ENCODE results near the gene IFT20. TPM values are rescaled to one million over a fixed set of nuclear protein-coding genes. Genes with fewer than 3 reads are reported as not detected.

The IFT20 gene
- total RNA-seq, 1 experiment from 2014 or later, result 25.4 TPM

DNA sequence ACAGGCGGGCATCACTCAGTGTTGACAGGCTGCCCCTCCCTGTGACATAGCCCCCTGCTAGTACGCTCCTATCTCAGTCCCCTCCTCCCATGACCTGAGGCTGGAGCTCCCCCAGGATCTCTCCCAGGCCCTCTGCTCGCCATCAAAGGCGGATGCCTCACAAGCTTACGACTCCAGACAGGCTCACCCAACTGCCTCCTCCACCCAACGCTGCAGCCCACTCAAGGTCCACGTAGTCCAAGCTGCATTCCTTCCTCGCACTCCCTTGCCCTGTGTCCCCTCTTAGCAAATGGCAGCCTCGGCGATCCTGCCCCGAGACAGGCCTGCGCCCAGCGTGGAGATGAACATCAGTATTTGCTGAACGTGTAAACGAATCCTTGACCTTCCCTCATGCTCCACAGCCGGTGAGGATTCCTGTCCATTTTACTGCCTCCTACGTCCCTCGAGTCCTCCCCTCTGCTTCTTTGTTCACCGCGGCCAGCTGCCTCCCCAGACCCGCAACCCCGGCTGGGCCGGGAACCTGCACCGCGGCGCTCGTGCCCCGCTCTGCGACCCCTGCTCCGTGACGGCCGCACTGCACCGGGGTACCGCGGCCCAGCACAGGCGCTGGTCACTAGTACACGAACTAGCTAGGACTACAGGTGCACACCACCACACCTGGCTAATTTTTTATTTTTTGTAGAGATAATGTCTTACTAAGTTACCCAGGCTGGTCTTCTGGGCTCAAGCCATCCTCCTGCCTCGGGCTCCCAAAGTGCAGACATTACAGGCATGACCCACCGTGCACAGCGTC, 17.1 kb downstream of the IFT20 start:
- intact Hi-C loops (cut with micrococcal nuclease; ENCODE audit: unreplicated experiment), result no loop called here
- Histone ChIP-seq H3K9me3 (ENCODE audit: control insufficient read depth, insufficient read depth, low read depth, low read length) (no peaks in the 10 kb centered on the region), H3K4me1 (ENCODE audit: control insufficient read depth, insufficient read depth, low read length) (peaks cover 23% of the 10 kb centered on the region), H3K27me3 (ENCODE audit: control insufficient read depth, insufficient read depth, low read length) (no peaks in the 10 kb centered on the region), H3K27ac (ENCODE audit: low read length) (peak overlapping the region; percentile 82), H3K4me3 (ENCODE audit: low read depth in 2 of 2, low read length in 2 of 2) (peak overlapping the region; percentile 79 to 95), H3K36me3 (ENCODE audit: control insufficient read depth, insufficient read depth, low read length) (no peaks in the 10 kb centered on the region)
- CTCF ChIA-PET, result no interaction called here
- in situ Hi-C loops (cut with HindIII; ENCODE audit: low pct_unique_long_range_greater_than_20kb, low sequenced_read_pairs), result no loop called here
- TF ChIP-seq, protein P1, sequence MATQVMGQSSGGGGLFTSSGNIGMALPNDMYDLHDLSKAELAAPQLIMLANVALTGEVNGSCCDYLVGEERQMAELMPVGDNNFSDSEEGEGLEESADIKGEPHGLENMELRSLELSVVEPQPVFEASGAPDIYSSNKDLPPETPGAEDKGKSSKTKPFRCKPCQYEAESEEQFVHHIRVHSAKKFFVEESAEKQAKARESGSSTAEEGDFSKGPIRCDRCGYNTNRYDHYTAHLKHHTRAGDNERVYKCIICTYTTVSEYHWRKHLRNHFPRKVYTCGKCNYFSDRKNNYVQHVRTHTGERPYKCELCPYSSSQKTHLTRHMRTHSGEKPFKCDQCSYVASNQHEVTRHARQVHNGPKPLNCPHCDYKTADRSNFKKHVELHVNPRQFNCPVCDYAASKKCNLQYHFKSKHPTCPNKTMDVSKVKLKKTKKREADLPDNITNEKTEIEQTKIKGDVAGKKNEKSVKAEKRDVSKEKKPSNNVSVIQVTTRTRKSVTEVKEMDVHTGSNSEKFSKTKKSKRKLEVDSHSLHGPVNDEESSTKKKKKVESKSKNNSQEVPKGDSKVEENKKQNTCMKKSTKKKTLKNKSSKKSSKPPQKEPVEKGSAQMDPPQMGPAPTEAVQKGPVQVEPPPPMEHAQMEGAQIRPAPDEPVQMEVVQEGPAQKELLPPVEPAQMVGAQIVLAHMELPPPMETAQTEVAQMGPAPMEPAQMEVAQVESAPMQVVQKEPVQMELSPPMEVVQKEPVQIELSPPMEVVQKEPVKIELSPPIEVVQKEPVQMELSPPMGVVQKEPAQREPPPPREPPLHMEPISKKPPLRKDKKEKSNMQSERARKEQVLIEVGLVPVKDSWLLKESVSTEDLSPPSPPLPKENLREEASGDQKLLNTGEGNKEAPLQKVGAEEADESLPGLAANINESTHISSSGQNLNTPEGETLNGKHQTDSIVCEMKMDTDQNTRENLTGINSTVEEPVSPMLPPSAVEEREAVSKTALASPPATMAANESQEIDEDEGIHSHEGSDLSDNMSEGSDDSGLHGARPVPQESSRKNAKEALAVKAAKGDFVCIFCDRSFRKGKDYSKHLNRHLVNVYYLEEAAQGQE (IDR thresholded peaks at IDR 0.05; ENCODE audit: insufficient read depth in 1 of 2, low read depth in 2 of 2, low read length in 1 of 2), result no peak
- TF ChIP-seq, protein P2, sequence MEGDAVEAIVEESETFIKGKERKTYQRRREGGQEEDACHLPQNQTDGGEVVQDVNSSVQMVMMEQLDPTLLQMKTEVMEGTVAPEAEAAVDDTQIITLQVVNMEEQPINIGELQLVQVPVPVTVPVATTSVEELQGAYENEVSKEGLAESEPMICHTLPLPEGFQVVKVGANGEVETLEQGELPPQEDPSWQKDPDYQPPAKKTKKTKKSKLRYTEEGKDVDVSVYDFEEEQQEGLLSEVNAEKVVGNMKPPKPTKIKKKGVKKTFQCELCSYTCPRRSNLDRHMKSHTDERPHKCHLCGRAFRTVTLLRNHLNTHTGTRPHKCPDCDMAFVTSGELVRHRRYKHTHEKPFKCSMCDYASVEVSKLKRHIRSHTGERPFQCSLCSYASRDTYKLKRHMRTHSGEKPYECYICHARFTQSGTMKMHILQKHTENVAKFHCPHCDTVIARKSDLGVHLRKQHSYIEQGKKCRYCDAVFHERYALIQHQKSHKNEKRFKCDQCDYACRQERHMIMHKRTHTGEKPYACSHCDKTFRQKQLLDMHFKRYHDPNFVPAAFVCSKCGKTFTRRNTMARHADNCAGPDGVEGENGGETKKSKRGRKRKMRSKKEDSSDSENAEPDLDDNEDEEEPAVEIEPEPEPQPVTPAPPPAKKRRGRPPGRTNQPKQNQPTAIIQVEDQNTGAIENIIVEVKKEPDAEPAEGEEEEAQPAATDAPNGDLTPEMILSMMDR (IDR thresholded peaks at IDR 0.05), result no peak
- TF ChIP-seq SIN3A (IDR thresholded peaks at IDR 0.05; ENCODE audit: borderline replicate concordance, insufficient read depth, low read depth, low read length) (no peak), TCF7L2 (IDR thresholded peaks at IDR 0.05; ENCODE audit: low read depth, low read length) (no peak), POLR2AphosphoS5 (IDR thresholded peaks at IDR 0.05; ENCODE audit: low read depth, low read length) (no peak)
- POLR2A ChIA-PET, result interaction anchor here (2.1 kb wide), 1 partner anchor 17 kb away, joined by 8 read pairs; the partner anchor contains the start of genes IFT20 and TNFAIP1
- no TSS peak for BruUV-seq (replicated peaks)
- DNase-seq (ENCODE audit: low read depth, low spot score) (no peak), ATAC-seq (peak; percentile 33)

DNA sequence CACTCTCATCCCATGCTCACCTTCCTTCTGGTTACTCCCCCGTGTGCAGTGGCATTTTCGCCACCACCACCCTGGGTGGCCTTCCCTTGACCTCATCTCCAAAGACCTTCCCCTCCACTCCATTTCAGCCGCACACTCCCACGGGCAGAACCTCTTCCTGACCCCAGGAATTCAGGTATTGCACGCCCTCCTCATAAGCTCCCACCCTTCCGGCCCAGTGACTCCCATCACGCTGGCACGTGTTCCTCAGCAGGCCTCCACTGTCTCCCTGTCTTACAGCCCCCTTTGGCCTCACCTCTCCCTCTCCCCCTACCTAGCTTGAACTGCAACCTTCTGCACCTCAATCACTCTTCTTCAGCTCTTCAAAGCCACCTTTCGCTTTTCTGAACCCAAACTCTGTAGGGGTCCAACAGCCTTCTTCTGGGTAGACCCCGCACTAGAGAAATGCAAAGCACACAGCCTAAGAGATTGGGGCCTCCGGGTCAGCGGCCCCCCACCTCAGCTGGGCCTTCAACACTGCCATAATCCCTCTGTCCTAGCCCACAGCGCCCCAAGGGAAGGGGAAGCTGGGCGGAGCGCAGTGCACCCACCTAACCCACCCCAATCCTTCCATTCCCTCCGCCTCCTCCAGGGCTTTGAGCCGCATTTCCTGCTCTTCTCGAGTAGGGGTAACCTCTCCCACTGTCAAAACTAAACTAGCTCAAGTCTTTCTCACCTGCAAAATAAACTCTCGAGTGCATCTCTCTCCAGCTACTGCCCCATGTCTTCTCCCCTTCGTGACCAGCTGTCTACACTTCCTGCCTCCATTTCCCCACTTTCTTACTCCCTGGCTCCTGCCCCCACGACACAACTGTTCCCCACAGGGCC, 17.9 kb downstream of the IFT20 start:
- BruUV-seq (replicated peaks), result no TSS peak
- ChIA-PET POLR2A (interaction anchor here (1.0 kb wide), 1 partner anchor 18 kb away, joined by 3 read pairs; the partner anchor contains the start of gene TNFAIP1), CTCF (no interaction called here)
- Histone ChIP-seq H3K36me3 (ENCODE audit: control insufficient read depth, insufficient read depth, low read length) (no peaks in the 10 kb centered on the region), H3K27ac (ENCODE audit: low read length) (peak overlapping the region; percentile 82), H3K27me3 (ENCODE audit: control insufficient read depth, insufficient read depth, low read length) (no peaks in the 10 kb centered on the region), H3K4me1 (ENCODE audit: control insufficient read depth, insufficient read depth, low read length) (peaks cover 23% of the 10 kb centered on the region), H3K9me3 (ENCODE audit: control insufficient read depth, insufficient read depth, low read depth, low read length) (no peaks in the 10 kb centered on the region), H3K4me3 (ENCODE audit: low read depth in 2 of 2, low read length in 2 of 2) (no peak overlapping the region; a peak in 1 of 4 replicates)
- no peak for TF ChIP-seq TCF7L2 (IDR thresholded peaks at IDR 0.05; ENCODE audit: low read depth, low read length)
- TF ChIP-seq, protein P2 (IDR thresholded peaks at IDR 0.05), result no peak
- no peak for TF ChIP-seq POLR2AphosphoS5 (IDR thresholded peaks at IDR 0.05; ENCODE audit: low read depth, low read length)
- no peak for TF ChIP-seq SIN3A (IDR thresholded peaks at IDR 0.05; ENCODE audit: borderline replicate concordance, insufficient read depth, low read depth, low read length)
- TF ChIP-seq, protein P1 (IDR thresholded peaks at IDR 0.05; ENCODE audit: insufficient read depth in 1 of 2, low read depth in 2 of 2, low read length in 1 of 2), result no peak
- in situ Hi-C loops (cut with HindIII; ENCODE audit: low pct_unique_long_range_greater_than_20kb, low sequenced_read_pairs), result no loop called here
- intact Hi-C loops (cut with micrococcal nuclease; ENCODE audit: unreplicated experiment), result no loop called here
- no peak for DNase-seq (ENCODE audit: low read depth, low spot score)
- no peak for ATAC-seq
